ENCODE data around the gene UBE2G2.

GRCh38 chr21:44724926-44725325 is 76.7 kb downstream of the UBE2G2 start:
- TF ChIP-seq POLR2AphosphoS5 (IDR thresholded peaks at IDR 0.05; ENCODE audit: low read depth, low read length), result no peak
- TF ChIP-seq POLR2A (IDR thresholded peaks at IDR 0.05; ENCODE audit: low read depth, low read length), result no peak
- no peak for TF ChIP-seq TAF1 (IDR thresholded peaks at IDR 0.05; ENCODE audit: borderline replicate concordance, low read depth, low read length)

Data from GM12892 (cell line).